ENCODE results near the gene NUP98.

GRCh38 chr11:3675971-3676370 is 121.4 kb downstream of the NUP98 start:
- TF ChIP-seq, protein P1, sequence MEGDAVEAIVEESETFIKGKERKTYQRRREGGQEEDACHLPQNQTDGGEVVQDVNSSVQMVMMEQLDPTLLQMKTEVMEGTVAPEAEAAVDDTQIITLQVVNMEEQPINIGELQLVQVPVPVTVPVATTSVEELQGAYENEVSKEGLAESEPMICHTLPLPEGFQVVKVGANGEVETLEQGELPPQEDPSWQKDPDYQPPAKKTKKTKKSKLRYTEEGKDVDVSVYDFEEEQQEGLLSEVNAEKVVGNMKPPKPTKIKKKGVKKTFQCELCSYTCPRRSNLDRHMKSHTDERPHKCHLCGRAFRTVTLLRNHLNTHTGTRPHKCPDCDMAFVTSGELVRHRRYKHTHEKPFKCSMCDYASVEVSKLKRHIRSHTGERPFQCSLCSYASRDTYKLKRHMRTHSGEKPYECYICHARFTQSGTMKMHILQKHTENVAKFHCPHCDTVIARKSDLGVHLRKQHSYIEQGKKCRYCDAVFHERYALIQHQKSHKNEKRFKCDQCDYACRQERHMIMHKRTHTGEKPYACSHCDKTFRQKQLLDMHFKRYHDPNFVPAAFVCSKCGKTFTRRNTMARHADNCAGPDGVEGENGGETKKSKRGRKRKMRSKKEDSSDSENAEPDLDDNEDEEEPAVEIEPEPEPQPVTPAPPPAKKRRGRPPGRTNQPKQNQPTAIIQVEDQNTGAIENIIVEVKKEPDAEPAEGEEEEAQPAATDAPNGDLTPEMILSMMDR (IDR thresholded peaks at IDR 0.05; ENCODE audit: low read depth, low read length, missing input control): no peak
- TF ChIP-seq, protein P2, sequence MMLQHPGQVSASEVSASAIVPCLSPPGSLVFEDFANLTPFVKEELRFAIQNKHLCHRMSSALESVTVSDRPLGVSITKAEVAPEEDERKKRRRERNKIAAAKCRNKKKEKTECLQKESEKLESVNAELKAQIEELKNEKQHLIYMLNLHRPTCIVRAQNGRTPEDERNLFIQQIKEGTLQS (IDR thresholded peaks at IDR 0.05): no peak
- TF ChIP-seq TAF1 (conservative IDR thresholded peaks at IDR 0.05): no peak
- TF ChIP-seq JUND (IDR thresholded peaks at IDR 0.05): no peak
- TF ChIP-seq YY1 (IDR thresholded peaks at IDR 0.05): no peak
- TF ChIP-seq, protein P3, sequence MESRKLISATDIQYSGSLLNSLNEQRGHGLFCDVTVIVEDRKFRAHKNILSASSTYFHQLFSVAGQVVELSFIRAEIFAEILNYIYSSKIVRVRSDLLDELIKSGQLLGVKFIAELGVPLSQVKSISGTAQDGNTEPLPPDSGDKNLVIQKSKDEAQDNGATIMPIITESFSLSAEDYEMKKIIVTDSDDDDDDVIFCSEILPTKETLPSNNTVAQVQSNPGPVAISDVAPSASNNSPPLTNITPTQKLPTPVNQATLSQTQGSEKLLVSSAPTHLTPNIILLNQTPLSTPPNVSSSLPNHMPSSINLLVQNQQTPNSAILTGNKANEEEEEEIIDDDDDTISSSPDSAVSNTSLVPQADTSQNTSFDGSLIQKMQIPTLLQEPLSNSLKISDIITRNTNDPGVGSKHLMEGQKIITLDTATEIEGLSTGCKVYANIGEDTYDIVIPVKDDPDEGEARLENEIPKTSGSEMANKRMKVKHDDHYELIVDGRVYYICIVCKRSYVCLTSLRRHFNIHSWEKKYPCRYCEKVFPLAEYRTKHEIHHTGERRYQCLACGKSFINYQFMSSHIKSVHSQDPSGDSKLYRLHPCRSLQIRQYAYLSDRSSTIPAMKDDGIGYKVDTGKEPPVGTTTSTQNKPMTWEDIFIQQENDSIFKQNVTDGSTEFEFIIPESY (IDR thresholded peaks at IDR 0.05): no peak
- TF ChIP-seq MAX (IDR thresholded peaks at IDR 0.05): no peak
- no peak for TF ChIP-seq EGR1 (IDR thresholded peaks at IDR 0.05; ENCODE audit: low read depth in 2 of 2)
- TF ChIP-seq SP1 (IDR thresholded peaks at IDR 0.05): no peak
- TF ChIP-seq, protein P4, sequence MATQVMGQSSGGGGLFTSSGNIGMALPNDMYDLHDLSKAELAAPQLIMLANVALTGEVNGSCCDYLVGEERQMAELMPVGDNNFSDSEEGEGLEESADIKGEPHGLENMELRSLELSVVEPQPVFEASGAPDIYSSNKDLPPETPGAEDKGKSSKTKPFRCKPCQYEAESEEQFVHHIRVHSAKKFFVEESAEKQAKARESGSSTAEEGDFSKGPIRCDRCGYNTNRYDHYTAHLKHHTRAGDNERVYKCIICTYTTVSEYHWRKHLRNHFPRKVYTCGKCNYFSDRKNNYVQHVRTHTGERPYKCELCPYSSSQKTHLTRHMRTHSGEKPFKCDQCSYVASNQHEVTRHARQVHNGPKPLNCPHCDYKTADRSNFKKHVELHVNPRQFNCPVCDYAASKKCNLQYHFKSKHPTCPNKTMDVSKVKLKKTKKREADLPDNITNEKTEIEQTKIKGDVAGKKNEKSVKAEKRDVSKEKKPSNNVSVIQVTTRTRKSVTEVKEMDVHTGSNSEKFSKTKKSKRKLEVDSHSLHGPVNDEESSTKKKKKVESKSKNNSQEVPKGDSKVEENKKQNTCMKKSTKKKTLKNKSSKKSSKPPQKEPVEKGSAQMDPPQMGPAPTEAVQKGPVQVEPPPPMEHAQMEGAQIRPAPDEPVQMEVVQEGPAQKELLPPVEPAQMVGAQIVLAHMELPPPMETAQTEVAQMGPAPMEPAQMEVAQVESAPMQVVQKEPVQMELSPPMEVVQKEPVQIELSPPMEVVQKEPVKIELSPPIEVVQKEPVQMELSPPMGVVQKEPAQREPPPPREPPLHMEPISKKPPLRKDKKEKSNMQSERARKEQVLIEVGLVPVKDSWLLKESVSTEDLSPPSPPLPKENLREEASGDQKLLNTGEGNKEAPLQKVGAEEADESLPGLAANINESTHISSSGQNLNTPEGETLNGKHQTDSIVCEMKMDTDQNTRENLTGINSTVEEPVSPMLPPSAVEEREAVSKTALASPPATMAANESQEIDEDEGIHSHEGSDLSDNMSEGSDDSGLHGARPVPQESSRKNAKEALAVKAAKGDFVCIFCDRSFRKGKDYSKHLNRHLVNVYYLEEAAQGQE (IDR thresholded peaks at IDR 0.05): no peak
